Skeletal muscle satellite cell (primary cell): ENCODE results near the gene PGP.

Experiments
- H3K27me3 ChIP-seq: 2 replicates; pipeline ENCODE4 v1.7.0; 2013; ENCODE audit warnings: low read length; ENCODE audit not compliant: control insufficient read depth, insufficient read depth
- H3K36me3 ChIP-seq: 2 replicates; pipeline ENCODE4 v1.7.0; 2013; ENCODE audit warnings: mild to moderate bottlenecking, control low read depth, low read length; ENCODE audit not compliant: insufficient read depth
- H3K4me1 ChIP-seq: 2 replicates; pipeline ENCODE4 v1.7.0; 2013; ENCODE audit warnings: low read length; ENCODE audit not compliant: control insufficient read depth, insufficient read depth
- H3K4me2 ChIP-seq: 2 replicates; pipeline ENCODE4 v1.7.0; 2013; ENCODE audit warnings: mild to moderate bottlenecking, low read length
- H3K4me3 ChIP-seq: 2 replicates; pipeline ENCODE4 v1.7.0; 2013; ENCODE audit warnings: low read length
- H3K9ac ChIP-seq: 2 replicates; pipeline ENCODE4 v1.7.0; 2013; ENCODE audit warnings: mild to moderate bottlenecking, low read depth, low read length, moderate library complexity
- H3K9me3 ChIP-seq: replicated peaks from 2 replicates; pipeline ENCODE4 v1.7.0; 2013; ENCODE audit warnings: mild to moderate bottlenecking, control low read depth, low read length

PGP gene

DNA sequence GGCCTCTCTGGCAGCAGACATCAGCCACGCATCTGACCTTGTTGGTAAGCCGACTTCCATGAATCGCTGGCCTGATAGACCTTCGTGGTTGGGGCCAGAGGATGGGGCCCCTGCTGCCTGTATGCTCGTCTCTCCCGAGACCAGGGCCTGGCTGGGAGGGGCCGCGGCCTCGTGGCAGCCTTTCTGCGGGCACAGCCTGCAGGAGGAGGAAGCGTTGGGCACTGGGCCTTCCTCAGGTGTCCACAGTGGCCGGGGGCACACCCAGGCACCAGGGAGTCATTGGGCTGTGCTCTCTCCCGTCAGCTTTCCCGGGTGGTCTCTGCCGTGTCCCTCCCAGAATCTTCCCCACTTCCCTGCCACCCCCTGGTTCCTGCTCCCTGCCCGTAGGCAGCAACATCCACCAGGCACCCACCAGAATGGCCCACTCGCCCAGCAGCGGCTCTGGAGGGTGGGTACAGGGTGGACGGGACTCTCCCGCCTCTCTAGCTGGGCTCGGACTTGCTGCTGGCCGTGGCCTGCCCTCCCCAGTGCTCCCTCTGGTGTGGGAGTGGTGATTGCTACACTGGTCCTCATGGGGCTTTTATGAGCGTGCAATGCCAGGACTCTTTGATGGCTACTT, 15.1 kb upstream of the PGP start:
- no peak overlapping the region for H3K4me3 ChIP-seq
- H3K9me3 ChIP-seq: no peaks in the 10 kb centered on the region
- H3K36me3 ChIP-seq: peaks cover 51% of the 10 kb centered on the region
- H3K27me3 ChIP-seq: no peaks in the 10 kb centered on the region
- no peak overlapping the region for H3K4me2 ChIP-seq
- H3K4me1 ChIP-seq: peaks cover 33% of the 10 kb centered on the region
- no peak overlapping the region for H3K9ac ChIP-seq

DNA sequence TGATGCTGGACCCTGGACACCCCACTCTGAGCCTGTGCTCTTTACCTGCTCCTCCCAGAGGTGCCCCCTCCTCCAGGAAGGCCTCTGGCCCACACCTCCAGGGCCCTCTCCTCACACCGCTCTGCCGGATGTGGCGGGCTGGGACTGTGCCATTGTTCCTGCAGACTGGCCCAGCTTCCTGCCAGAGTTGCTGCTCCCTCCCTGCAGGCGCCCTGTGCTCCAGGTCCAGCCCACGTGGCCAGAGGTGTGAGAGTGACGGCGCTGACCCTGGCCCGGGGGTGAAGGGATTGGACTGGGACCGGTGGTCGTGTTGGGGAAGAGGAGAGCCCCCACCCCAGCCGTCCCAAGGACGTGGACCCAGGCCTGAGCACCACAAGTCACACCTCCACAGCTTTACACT, 14.5 kb upstream of the PGP start:
- H3K9ac ChIP-seq: no peak overlapping the region
- peaks cover 47% of the 10 kb centered on the region for H3K36me3 ChIP-seq
- peaks cover 40% of the 10 kb centered on the region for H3K4me1 ChIP-seq

GRCh38 chr16:2228161-2228824, 13.7 kb upstream of the PGP start:
- no peaks in the 10 kb centered on the region for H3K27me3 ChIP-seq
- no peak overlapping the region for H3K4me2 ChIP-seq
- H3K4me3 ChIP-seq: no peak overlapping the region
- peaks cover 40% of the 10 kb centered on the region for H3K36me3 ChIP-seq
- no peak overlapping the region for H3K9ac ChIP-seq
- H3K9me3 ChIP-seq: no peaks in the 10 kb centered on the region
- H3K4me1 ChIP-seq: peaks cover 40% of the 10 kb centered on the region

More for the DNA sequence above, 14.5 kb upstream of the PGP start:
- Histone ChIP-seq H3K4me3 (no peak overlapping the region), H3K9me3 (no peaks in the 10 kb centered on the region), H3K27me3 (no peaks in the 10 kb centered on the region), H3K4me2 (no peak overlapping the region)

GRCh38 chr16:2226918-2227317, 12.3 kb upstream of the PGP start:
- Histone ChIP-seq H3K4me1 (peaks cover 37% of the 10 kb centered on the region), H3K4me2 (peak overlapping the region; percentile 66), H3K9me3 (no peaks in the 10 kb centered on the region), H3K36me3 (peaks cover 26% of the 10 kb centered on the region), H3K9ac (peak overlapping the region; percentile 2), H3K4me3 (no peak overlapping the region), H3K27me3 (no peaks in the 10 kb centered on the region)

GRCh38 chr16:2226245-2226793, 11.7 kb upstream of the PGP start:
- peaks cover 22% of the 10 kb centered on the region for H3K36me3 ChIP-seq
- no peaks in the 10 kb centered on the region for H3K27me3 ChIP-seq
- no peaks in the 10 kb centered on the region for H3K9me3 ChIP-seq
- H3K9ac ChIP-seq: peak overlapping the region; percentile 2
- peak overlapping the region; percentile 66 for H3K4me2 ChIP-seq
- H3K4me1 ChIP-seq: peaks cover 31% of the 10 kb centered on the region
- H3K4me3 ChIP-seq: peak overlapping the region; percentile 38

- Histone ChIP-seq H3K27me3 (no peaks in the 10 kb centered on the region), H3K4me1 (peaks cover 23% of the 10 kb centered on the region), H3K4me3 (peak overlapping the region; percentile 90), H3K9me3 (no peaks in the 10 kb centered on the region), H3K36me3 (peaks cover 3% of the 10 kb centered on the region), H3K9ac (peak overlapping the region; percentile 94), H3K4me2 (peak overlapping the region; percentile 93)
These were observed 9.4 kb upstream of the PGP start for GRCh38 chr16:2223942-2224486.

GRCh38 chr16:2223221-2223941, 8.7 kb upstream of the PGP start, which contains the start of gene E4F1:
TSS of gene E4F1 (plus strand) at chr16:2223591. CDS start at chr16:2223614, 23 bp downstream.
- Histone ChIP-seq H3K9ac (peak within 1 kb of the TSS; percentile 94), H3K4me2 (peak within 1 kb of the TSS; percentile 93), H3K4me1 (peaks cover 23% of the 10 kb centered on the region), H3K36me3 (no peaks in the 10 kb centered on the region), H3K9me3 (no peaks in the 10 kb centered on the region), H3K27me3 (no peaks in the 10 kb centered on the region), H3K4me3 (peak within 1 kb of the TSS; percentile 90)

GRCh38 chr16:2216330-2216729, 1.7 kb upstream of the PGP start:
- peaks cover 19% of the 10 kb centered on the region for H3K4me1 ChIP-seq
- no peaks in the 10 kb centered on the region for H3K36me3 ChIP-seq
- H3K4me2 ChIP-seq: no peak overlapping the region
- no peaks in the 10 kb centered on the region for H3K27me3 ChIP-seq
- H3K4me3 ChIP-seq: no peak overlapping the region
- H3K9me3 ChIP-seq: no peaks in the 10 kb centered on the region
- no peak overlapping the region for H3K9ac ChIP-seq

DNA sequence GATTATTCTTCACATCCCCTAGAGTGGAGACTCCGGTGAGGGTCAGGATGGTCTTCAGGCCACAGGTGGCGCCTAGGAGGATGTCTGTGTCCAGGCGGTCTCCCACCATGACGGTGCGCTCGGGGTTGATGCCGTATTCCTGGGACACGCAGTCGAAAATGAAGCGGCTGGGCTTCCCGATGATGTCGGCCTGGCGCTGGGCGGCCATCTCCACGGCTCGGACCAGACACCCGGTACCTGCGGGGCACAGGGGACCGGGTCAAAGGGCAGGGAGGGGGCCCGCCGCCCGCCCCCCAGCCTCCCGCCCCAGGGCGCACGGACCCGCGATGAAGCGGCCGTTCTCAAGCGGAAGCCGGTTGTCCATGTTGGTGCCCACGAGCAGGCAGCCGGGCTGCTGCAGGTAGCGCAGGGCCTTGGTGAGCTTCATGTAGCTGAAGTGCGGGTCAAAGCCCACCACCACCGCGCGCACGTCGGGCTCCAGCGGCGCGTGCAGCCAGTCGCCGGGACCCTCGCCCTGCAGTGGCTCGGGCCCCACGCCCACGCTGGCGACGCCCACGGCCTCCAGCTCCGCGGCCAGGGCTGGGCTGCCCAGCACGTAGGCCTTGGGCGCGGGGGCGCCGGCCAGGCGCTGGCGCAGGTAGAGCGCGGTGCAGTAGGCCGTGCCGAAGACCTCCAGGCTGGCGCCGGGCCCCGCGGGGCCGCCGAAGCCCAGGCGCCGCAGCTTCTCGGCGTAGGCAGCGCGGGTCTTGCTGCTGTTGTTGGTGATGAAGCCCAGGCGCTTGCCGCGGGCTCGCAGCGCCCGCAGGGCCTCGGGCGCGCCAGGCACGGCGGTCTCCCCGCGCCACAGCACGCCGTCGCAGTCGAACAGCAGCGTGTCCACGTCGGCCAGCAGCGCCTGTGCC, 572 bp downstream of the PGP start:
- Histone ChIP-seq H3K27me3 (no peaks in the 10 kb centered on the region), H3K9ac (peak overlapping the region; percentile 92), H3K9me3 (no peaks in the 10 kb centered on the region), H3K4me1 (peaks cover 19% of the 10 kb centered on the region), H3K36me3 (peaks cover 8% of the 10 kb centered on the region), H3K4me3 (peak overlapping the region; percentile 97), H3K4me2 (peak overlapping the region; percentile 98)

DNA sequence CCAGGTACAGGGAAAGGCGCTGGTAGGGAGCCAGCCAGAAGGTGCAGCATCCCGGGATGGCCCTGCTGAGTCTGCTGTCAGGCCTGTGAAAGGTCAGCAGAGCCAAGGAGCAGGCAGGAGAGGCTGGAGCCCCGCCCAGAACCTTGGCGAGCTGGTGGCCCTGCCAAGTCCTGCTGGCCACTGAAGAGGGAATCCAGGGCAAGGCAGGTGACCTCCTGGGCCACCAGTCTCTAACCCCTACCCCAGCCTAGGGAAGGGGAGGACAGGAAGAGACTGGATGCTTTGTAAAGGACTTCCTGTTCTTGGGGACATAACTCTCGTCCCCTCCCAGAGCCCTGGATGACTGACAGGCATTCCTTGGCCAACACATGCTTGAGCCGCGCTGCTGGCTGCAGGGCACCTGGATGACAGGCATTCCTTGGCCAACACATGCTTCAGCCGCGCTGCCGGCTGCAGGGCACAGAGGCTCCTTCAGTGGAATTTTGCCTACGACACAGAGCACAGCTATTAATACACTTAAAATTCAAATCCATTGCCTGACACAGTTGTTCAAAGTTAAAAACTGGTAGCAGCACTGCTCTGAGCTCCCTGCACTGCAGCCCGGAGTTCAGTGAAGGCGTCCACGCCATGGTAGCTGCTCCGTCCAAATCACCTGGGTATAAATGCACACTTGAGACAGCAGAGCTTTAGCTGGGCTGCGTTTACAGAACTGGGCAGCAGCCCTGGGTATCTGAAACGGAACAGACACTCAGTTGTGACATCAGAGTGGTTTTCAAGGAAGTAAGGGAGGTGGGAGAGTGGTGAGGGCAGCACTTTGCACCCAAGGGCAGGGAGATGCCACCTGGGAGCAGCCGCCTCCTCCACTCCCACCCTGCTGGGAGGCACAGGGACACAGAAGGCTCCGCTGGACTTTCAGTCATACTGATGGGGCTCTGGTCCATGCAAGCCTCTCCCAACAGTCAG, 2.0 kb downstream of the PGP start:
- H3K9me3 ChIP-seq: no peaks in the 10 kb centered on the region
- H3K4me2 ChIP-seq: peak overlapping the region; percentile 98
- no peaks in the 10 kb centered on the region for H3K27me3 ChIP-seq
- peaks cover 19% of the 10 kb centered on the region for H3K4me1 ChIP-seq
- H3K36me3 ChIP-seq: peaks cover 18% of the 10 kb centered on the region
- peak overlapping the region; percentile 92 for H3K9ac ChIP-seq
- H3K4me3 ChIP-seq: peak overlapping the region; percentile 97
